GM13976 (cell line): ENCODE data around the gene ZCCHC24.

Source experiments
- DNase-seq: peaks from one replicate; pipeline ENCODE4 v3.0.0; 2012; ENCODE audit warnings: low spot score
- CTCF ChIP-seq: IDR thresholded peaks from 2 replicates; pipeline ENCODE4 v1.5.1; 2012; ENCODE audit warnings: borderline replicate concordance, mild to moderate bottlenecking; ENCODE audit not compliant: insufficient read depth; ENCODE audit errors: extremely low read depth, missing control alignments, control extremely low read depth
- in situ Hi-C: fragments of 300-500 bp; cut with MboI; formaldehyde crosslinking; loops from one replicate; pipeline ENCODE4 v1.12.0; 2022; ENCODE audit warnings: low sequenced_read_pairs, mixed read lengths, inconsistent platforms; ENCODE audit not compliant: unreplicated experiment

Gene ZCCHC24

GRCh38 chr10:79413196-79413595 is 32.2 kb downstream of the ZCCHC24 start:
- in situ Hi-C loops = no loop called here
- TF ChIP-seq CTCF = no peak
- DNase-seq = no peak

GRCh38 chr10:79412516-79412915 is 32.9 kb downstream of the ZCCHC24 start:
- DNase-seq = no peak
- TF ChIP-seq CTCF = no peak
- in situ Hi-C loops = no loop called here

GRCh38 chr10:79411546-79412495 is 33.6 kb downstream of the ZCCHC24 start:
- in situ Hi-C loops = no loop called here

GRCh38 chr10:79410315-79411094 is 34.9 kb downstream of the ZCCHC24 start:
- no peak for DNase-seq
- no peak for TF ChIP-seq CTCF
- in situ Hi-C loops = no loop called here

More at GRCh38 chr10:79411546-79412495, 33.6 kb downstream of the ZCCHC24 start:
- DNase-seq = no peak
- no peak for TF ChIP-seq CTCF

- DNase-seq = no peak
- in situ Hi-C loops = loop anchor here (10.0 kb wide), 1 partner anchor 55 kb away; no protein-coding TSS in a partner anchor
- TF ChIP-seq CTCF = no peak
Measured at GRCh38 chr10:79409726-79410085, 35.7 kb downstream of the ZCCHC24 start.

GRCh38 chr10:79409038-79409725 is 36.2 kb downstream of the ZCCHC24 start:
- in situ Hi-C loops = loop anchor here (10.0 kb wide), 1 partner anchor 56 kb away; no protein-coding TSS in a partner anchor
- TF ChIP-seq CTCF = no peak

More at GRCh38 chr10:79409038-79409725, 36.2 kb downstream of the ZCCHC24 start:
- DNase-seq = no peak
